NCI-H524 (cell line): ENCODE results near the gene BANF1.
"Not testable (repeated sequence)": the region's sequence is repeated elsewhere in the genome, so short reads cannot be mapped to it uniquely, and the experiment has no call there.

ENCODE experiments used
- DNase-seq, 2 experiments: peaks; one replicate each; lab custom pipeline; 2025; lab: John Stamatoyannopoulos, UW

The BANF1 gene

GRCh38 chr11:65978391-65979238 is 23.7 kb upstream of the BANF1 start:
- DNase-seq, result no peak

GRCh38 chr11:65979261-65979759 is 23.0 kb upstream of the BANF1 start:
- DNase-seq, result no peak

- DNase-seq, result no peak
Measured at GRCh38 chr11:65981101-65981740, 21.1 kb upstream of the BANF1 start.

- no peak for DNase-seq
Measured at GRCh38 chr11:65981972-65982823, 20.1 kb upstream of the BANF1 start.

GRCh38 chr11:65982824-65983588 is 19.3 kb upstream of the BANF1 start:
- DNase-seq, result no peak

- no peak for DNase-seq
Measured at GRCh38 chr11:65983589-65983987, 18.7 kb upstream of the BANF1 start.

- DNase-seq, result no peak
Measured at GRCh38 chr11:65987336-65987735, 15.0 kb upstream of the BANF1 start.

- peak; percentile 83 to 94 for DNase-seq
Measured at GRCh38 chr11:65988791-65989592, 13.3 kb upstream of the BANF1 start.

- DNase-seq, result peak; percentile 28 to 59
Measured at GRCh38 chr11:65992056-65992455, 10.2 kb upstream of the BANF1 start.

- DNase-seq, result no peak
Measured at GRCh38 chr11:65997286-65997685, 5.0 kb upstream of the BANF1 start.

GRCh38 chr11:66002648-66003225 is 434 bp downstream of the BANF1 start:
- peak in 1 of 2 experiments; percentile 60 for DNase-seq

GRCh38 chr11:66003291-66003690 is 988 bp downstream of the BANF1 start:
- DNase-seq, result no peak

- DNase-seq, result no peak
Measured at GRCh38 chr11:66004186-66004585, 1.9 kb downstream of the BANF1 start.

- DNase-seq, result no peak
Measured at GRCh38 chr11:66006134-66006890, 4.0 kb downstream of the BANF1 start.

- no peak for DNase-seq
Measured at GRCh38 chr11:66006891-66007176, 4.5 kb downstream of the BANF1 start.

GRCh38 chr11:66007201-66007634 is 4.9 kb downstream of the BANF1 start:
- DNase-seq, result no peak

- no peak for DNase-seq
Measured at GRCh38 chr11:66008095-66008467, 5.8 kb downstream of the BANF1 start.

- no peak for DNase-seq
Measured at GRCh38 chr11:66008468-66009101, 6.3 kb downstream of the BANF1 start.

- DNase-seq, result not testable (repeated sequence)
Measured at GRCh38 chr11:66010036-66010435, 7.7 kb downstream of the BANF1 start.
